ENCODE data around the gene GET4. TPM values are rescaled to one million over a fixed set of nuclear protein-coding genes. Genes with fewer than 3 reads are reported as not detected.
A peak's percentile ranks its signal among the peaks of the same experiment; 100 is the strongest.

The GET4 gene
- total and polyA plus RNA-seq, 2 of the 13 experiments (the other 11 are each of a cell fraction or from before 2014, with no cell fraction given), result 28.2 to 35.2 TPM

- TF ChIP-seq, protein P1, sequence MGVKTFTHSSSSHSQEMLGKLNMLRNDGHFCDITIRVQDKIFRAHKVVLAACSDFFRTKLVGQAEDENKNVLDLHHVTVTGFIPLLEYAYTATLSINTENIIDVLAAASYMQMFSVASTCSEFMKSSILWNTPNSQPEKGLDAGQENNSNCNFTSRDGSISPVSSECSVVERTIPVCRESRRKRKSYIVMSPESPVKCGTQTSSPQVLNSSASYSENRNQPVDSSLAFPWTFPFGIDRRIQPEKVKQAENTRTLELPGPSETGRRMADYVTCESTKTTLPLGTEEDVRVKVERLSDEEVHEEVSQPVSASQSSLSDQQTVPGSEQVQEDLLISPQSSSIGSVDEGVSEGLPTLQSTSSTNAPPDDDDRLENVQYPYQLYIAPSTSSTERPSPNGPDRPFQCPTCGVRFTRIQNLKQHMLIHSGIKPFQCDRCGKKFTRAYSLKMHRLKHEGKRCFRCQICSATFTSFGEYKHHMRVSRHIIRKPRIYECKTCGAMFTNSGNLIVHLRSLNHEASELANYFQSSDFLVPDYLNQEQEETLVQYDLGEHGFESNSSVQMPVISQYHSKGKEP (CRISPR knock-in tag; IDR thresholded peaks at IDR 0.05), result no peak
- TF ChIP-seq KDM5B (CRISPR knock-in tag; IDR thresholded peaks at IDR 0.05; ENCODE audit: borderline replicate concordance) (peak; percentile 85; the same call in 1 of the 2 replicates), ZGPAT (CRISPR knock-in tag; IDR thresholded peaks at IDR 0.05) (peak; percentile 75), MED8 (CRISPR knock-in tag; IDR thresholded peaks at IDR 0.05; ENCODE audit: insufficient replicate concordance) (peak; percentile 40), FOXA3 (CRISPR knock-in tag; IDR thresholded peaks at IDR 0.05) (peak; percentile 46), ZSCAN9 (CRISPR knock-in tag; IDR thresholded peaks at IDR 0.05; ENCODE audit: borderline replicate concordance) (peak; percentile 17; the same call in 1 of the 2 replicates), XRCC5 (optimal IDR thresholded peaks at IDR 0.05; ENCODE audit: low read length) (no peak), ISL2 (CRISPR knock-in tag; IDR thresholded peaks at IDR 0.05) (0 out of 2 replicates have a peak, but pooled peaks have one; percentile 25), ZNF331 (CRISPR knock-in tag; IDR thresholded peaks at IDR 0.05) (peak; percentile 64), ZNF3 (CRISPR knock-in tag; IDR thresholded peaks at IDR 0.05) (no peak), MEIS2 (CRISPR knock-in tag; IDR thresholded peaks at IDR 0.05) (peak; percentile 60; the same call in 1 of the 2 replicates), EP300 (IDR thresholded peaks at IDR 0.05; ENCODE audit: low read depth in 2 of 2, low read length in 2 of 2) (0 out of 4 replicates have a peak, but pooled peaks of 1 of the 2 experiments have one; percentile 16), EP300 (CRISPR knock-in tag; IDR thresholded peaks at IDR 0.05; ENCODE audit: borderline replicate concordance) (peak; percentile 49; the same call in 1 of the 2 replicates), NPAS2 (CRISPR knock-in tag; IDR thresholded peaks at IDR 0.05; ENCODE audit: borderline replicate concordance) (no peak), ZNF136 (CRISPR knock-in tag; IDR thresholded peaks at IDR 0.05; ENCODE audit: low read depth) (no peak), SNRNP70 (IDR thresholded peaks at IDR 0.05; ENCODE audit: low read depth, low read length) (no peak), ZNF335 (CRISPR knock-in tag; IDR thresholded peaks at IDR 0.05) (no peak), PCBP2 (optimal IDR thresholded peaks at IDR 0.05; ENCODE audit: low read depth, low read length, poor library complexity, severe bottlenecking) (no peak), SP4 (CRISPR knock-in tag; IDR thresholded peaks at IDR 0.05) (peak; percentile 99), TBX3 (IDR thresholded peaks at IDR 0.05; ENCODE audit: borderline replicate concordance) (no peak), ARNTL (CRISPR knock-in tag; IDR thresholded peaks at IDR 0.05) (peak; percentile 99), DNMT1 (CRISPR knock-in tag; IDR thresholded peaks at IDR 0.05) (0 out of 2 replicates have a peak, but pooled peaks have one; percentile 69)
- TF ChIP-seq, protein P2, sequence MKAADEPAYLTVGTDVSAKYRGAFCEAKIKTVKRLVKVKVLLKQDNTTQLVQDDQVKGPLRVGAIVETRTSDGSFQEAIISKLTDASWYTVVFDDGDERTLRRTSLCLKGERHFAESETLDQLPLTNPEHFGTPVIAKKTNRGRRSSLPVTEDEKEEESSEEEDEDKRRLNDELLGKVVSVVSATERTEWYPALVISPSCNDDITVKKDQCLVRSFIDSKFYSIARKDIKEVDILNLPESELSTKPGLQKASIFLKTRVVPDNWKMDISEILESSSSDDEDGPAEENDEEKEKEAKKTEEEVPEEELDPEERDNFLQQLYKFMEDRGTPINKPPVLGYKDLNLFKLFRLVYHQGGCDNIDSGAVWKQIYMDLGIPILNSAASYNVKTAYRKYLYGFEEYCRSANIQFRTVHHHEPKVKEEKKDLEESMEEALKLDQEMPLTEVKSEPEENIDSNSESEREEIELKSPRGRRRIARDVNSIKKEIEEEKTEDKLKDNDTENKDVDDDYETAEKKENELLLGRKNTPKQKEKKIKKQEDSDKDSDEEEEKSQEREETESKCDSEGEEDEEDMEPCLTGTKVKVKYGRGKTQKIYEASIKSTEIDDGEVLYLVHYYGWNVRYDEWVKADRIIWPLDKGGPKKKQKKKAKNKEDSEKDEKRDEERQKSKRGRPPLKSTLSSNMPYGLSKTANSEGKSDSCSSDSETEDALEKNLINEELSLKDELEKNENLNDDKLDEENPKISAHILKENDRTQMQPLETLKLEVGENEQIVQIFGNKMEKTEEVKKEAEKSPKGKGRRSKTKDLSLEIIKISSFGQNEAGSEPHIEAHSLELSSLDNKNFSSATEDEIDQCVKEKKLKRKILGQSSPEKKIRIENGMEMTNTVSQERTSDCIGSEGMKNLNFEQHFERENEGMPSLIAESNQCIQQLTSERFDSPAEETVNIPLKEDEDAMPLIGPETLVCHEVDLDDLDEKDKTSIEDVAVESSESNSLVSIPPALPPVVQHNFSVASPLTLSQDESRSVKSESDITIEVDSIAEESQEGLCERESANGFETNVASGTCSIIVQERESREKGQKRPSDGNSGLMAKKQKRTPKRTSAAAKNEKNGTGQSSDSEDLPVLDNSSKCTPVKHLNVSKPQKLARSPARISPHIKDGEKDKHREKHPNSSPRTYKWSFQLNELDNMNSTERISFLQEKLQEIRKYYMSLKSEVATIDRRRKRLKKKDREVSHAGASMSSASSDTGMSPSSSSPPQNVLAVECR (CRISPR knock-in tag; IDR thresholded peaks at IDR 0.05; ENCODE audit: borderline replicate concordance), result peak; percentile 81; the same call in 1 of the 2 replicates
These were observed at the start of gene GET4 (continued) for GRCh38 chr7:876077-876971.

Data from HepG2 (cell line).